Measurements from ENCODE around the gene DAZAP1.

- TF ChIP-seq GATA2 (IDR thresholded peaks at IDR 0.05; ENCODE audit: low read depth, low read length) = no peak
- no peak for TF ChIP-seq GATA3 (IDR thresholded peaks at IDR 0.05; ENCODE audit: low read depth, low read length)
Measured at GRCh38 chr19:1433119-1434039, 26.0 kb downstream of the DAZAP1 start.
